ENCODE data around the gene POU2F2. TPM values are rescaled to one million over a fixed set of nuclear protein-coding genes. Genes with fewer than 3 reads are reported as not detected.

The POU2F2 gene
- total RNA-seq, 1 experiment from 2014 or later: 0.89 TPM

DNA sequence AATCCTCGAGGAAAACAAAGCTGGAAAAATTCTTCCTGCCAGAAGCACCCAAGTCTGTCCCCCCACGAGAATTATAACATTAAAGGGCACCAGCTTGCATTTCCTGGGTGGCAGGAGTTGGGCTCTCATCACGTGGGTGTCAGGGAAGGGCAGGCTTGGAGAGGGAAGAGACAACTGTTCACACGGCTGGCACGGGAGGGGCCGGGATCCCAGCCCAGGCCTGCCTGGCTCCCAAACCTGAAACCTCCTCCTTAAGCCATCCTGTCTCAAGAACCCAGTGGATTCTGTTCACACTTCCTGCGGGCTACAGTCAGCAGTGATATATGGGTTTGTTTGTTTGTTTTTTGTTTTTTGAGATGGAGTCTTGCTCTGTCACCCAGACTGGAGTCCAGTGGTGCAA lies 74.4 kb downstream of the POU2F2 start:
- Histone ChIP-seq H3K9me2 (ENCODE audit: insufficient read depth) (no peaks in the 10 kb centered on the region), H3K79me2 (ENCODE audit: insufficient read depth, low read length) (no peaks in the 10 kb centered on the region), H3K27me3 (ENCODE audit: insufficient read depth, low read length) (no peaks in the 10 kb centered on the region), H3K27ac (ENCODE audit: low read depth, low read length) (no peak overlapping the region), H3K9ac (ENCODE audit: low read length) (no peak overlapping the region), H3K9me3 (ENCODE audit: control insufficient read depth in 1 of 2, insufficient read depth in 1 of 2, low read depth in 1 of 2, low read length in 2 of 2) (no peaks in the 10 kb centered on the region), H2AFZ (ENCODE audit: low read depth, low read length, poor library complexity, severe bottlenecking) (no peak overlapping the region), H3K4me3 (replicated peaks in 1 of 2; ENCODE audit: low read depth in 1 of 2, low read length in 2 of 2) (no peak overlapping the region), H3K36me3 (ENCODE audit: control insufficient read depth in 1 of 2, insufficient read depth in 2 of 2, low read length in 2 of 2) (no peaks in the 10 kb centered on the region), H4K20me1 (ENCODE audit: insufficient read depth) (no peaks in the 10 kb centered on the region), H3K4me1 (ENCODE audit: control insufficient read depth in 1 of 2, insufficient read depth in 2 of 2, low read length in 2 of 2) (peaks cover 0 to 8% of the 10 kb centered on the region in 2 experiments; a peak in 2 of 4 replicates), H3K4me2 (ENCODE audit: low read length) (no peak overlapping the region)
- TF ChIP-seq EZH2 (IDR thresholded peaks at IDR 0.05): no peak
- no peak for TF ChIP-seq SRF (IDR thresholded peaks at IDR 0.05; ENCODE audit: low read depth)
- TF ChIP-seq, protein P1, sequence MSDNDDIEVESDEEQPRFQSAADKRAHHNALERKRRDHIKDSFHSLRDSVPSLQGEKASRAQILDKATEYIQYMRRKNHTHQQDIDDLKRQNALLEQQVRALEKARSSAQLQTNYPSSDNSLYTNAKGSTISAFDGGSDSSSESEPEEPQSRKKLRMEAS (IDR thresholded peaks at IDR 0.05): no peak
- no peak for TF ChIP-seq POLR2A (IDR thresholded peaks at IDR 0.05; ENCODE audit: borderline replicate concordance, extremely low read depth, insufficient read depth, insufficient read length)
- TF ChIP-seq, protein P2, sequence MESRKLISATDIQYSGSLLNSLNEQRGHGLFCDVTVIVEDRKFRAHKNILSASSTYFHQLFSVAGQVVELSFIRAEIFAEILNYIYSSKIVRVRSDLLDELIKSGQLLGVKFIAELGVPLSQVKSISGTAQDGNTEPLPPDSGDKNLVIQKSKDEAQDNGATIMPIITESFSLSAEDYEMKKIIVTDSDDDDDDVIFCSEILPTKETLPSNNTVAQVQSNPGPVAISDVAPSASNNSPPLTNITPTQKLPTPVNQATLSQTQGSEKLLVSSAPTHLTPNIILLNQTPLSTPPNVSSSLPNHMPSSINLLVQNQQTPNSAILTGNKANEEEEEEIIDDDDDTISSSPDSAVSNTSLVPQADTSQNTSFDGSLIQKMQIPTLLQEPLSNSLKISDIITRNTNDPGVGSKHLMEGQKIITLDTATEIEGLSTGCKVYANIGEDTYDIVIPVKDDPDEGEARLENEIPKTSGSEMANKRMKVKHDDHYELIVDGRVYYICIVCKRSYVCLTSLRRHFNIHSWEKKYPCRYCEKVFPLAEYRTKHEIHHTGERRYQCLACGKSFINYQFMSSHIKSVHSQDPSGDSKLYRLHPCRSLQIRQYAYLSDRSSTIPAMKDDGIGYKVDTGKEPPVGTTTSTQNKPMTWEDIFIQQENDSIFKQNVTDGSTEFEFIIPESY (IDR thresholded peaks at IDR 0.05; ENCODE audit: extremely low read depth, insufficient replicate concordance, low read length): no peak
- TF ChIP-seq EZH2phosphoT487 (IDR thresholded peaks at IDR 0.05; ENCODE audit: borderline replicate concordance): no peak
- TF ChIP-seq CBX3 (IDR thresholded peaks at IDR 0.05; ENCODE audit: low read depth): no peak
- TF ChIP-seq SP1 (IDR thresholded peaks at IDR 0.05; ENCODE audit: low read depth): no peak
- no peak for TF ChIP-seq ZNF274 (IDR thresholded peaks at IDR 0.05; ENCODE audit: low read depth, low read length)
- no peak for TF ChIP-seq JUND (IDR thresholded peaks at IDR 0.05)
- TF ChIP-seq ELF1 (IDR thresholded peaks at IDR 0.05; ENCODE audit: borderline replicate concordance, low read depth): no peak
- no peak for TF ChIP-seq FOSL1 (IDR thresholded peaks at IDR 0.05; ENCODE audit: low read depth)
- TF ChIP-seq YY1 (IDR thresholded peaks at IDR 0.05; ENCODE audit: extremely low read depth, insufficient replicate concordance, low read depth, low read length): no peak
- no peak for TF ChIP-seq CEBPB (IDR thresholded peaks at IDR 0.05; ENCODE audit: low read depth)
- TF ChIP-seq, protein P3, sequence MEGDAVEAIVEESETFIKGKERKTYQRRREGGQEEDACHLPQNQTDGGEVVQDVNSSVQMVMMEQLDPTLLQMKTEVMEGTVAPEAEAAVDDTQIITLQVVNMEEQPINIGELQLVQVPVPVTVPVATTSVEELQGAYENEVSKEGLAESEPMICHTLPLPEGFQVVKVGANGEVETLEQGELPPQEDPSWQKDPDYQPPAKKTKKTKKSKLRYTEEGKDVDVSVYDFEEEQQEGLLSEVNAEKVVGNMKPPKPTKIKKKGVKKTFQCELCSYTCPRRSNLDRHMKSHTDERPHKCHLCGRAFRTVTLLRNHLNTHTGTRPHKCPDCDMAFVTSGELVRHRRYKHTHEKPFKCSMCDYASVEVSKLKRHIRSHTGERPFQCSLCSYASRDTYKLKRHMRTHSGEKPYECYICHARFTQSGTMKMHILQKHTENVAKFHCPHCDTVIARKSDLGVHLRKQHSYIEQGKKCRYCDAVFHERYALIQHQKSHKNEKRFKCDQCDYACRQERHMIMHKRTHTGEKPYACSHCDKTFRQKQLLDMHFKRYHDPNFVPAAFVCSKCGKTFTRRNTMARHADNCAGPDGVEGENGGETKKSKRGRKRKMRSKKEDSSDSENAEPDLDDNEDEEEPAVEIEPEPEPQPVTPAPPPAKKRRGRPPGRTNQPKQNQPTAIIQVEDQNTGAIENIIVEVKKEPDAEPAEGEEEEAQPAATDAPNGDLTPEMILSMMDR (IDR thresholded peaks at IDR 0.05 in 2 of 3, conservative IDR thresholded peaks at IDR 0.05 in 1 of 3; ENCODE audit: borderline replicate concordance in 1 of 3, insufficient read depth in 1 of 3, low read depth in 2 of 3, low read length in 2 of 3): no peak
- TF ChIP-seq EGR1 (IDR thresholded peaks at IDR 0.05; ENCODE audit: low read depth): no peak
- TF ChIP-seq POLR2AphosphoS5 (IDR thresholded peaks at IDR 0.05; ENCODE audit: low read depth, low read length): no peak
- TF ChIP-seq SIN3A (IDR thresholded peaks at IDR 0.05; ENCODE audit: low read depth): no peak
- no peak for TF ChIP-seq TCF7L2 (IDR thresholded peaks at IDR 0.05; ENCODE audit: borderline replicate concordance, extremely low read depth, insufficient read depth, insufficient read length)
- TF ChIP-seq, protein P4, sequence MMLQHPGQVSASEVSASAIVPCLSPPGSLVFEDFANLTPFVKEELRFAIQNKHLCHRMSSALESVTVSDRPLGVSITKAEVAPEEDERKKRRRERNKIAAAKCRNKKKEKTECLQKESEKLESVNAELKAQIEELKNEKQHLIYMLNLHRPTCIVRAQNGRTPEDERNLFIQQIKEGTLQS (IDR thresholded peaks at IDR 0.05): no peak
- ChIA-PET CTCF (interaction anchor here (2.0 kb wide), 1 partner anchor 23 kb away, joined by 5 read pairs; no protein-coding TSS in a partner anchor), POLR2A (interaction anchor here (0.6 kb wide), 1 partner anchor 260 kb away, joined by 4 read pairs; no protein-coding TSS in a partner anchor), RAD21 (ENCODE audit: low non-redundant PET in 1 of 2, low total read pairs in 2 of 2, uncharacterized antibody in 2 of 2, unreplicated experiment in 2 of 2) (no interaction called here)
- no TSS peak for BruUV-seq (replicated peaks)
- intact Hi-C loops (cut with micrococcal nuclease): no loop called here
- no peak for DNase-seq (ENCODE audit: low read depth, low spot score)
- ATAC-seq: no peak
